Inflammatory macrophage (primary cell): ENCODE data around the gene PDE4D.
A peak's percentile ranks its signal among the peaks of the same experiment; 100 is the strongest.
"Not testable (repeated sequence)": the region's sequence is repeated elsewhere in the genome, so short reads cannot be mapped to it uniquely, and the experiment has no call there.

ENCODE experiments used
- DNase-seq, 2 donors: peaks; one replicate each; pipeline ENCODE4 v3.0.0-alpha.2; 2020 to 2022

PDE4D gene

GRCh38 chr5:59021837-59022514 lies 871.5 kb downstream of the PDE4D start:
- DNase-seq = no peak

GRCh38 chr5:59021286-59021673 lies 872.2 kb downstream of the PDE4D start:
- no peak for DNase-seq

- DNase-seq = no peak
Measured at GRCh38 chr5:59020611-59021285, 872.8 kb downstream of the PDE4D start.

GRCh38 chr5:59019078-59019477 lies 874.4 kb downstream of the PDE4D start:
- no peak for DNase-seq

- no peak for DNase-seq
Measured at GRCh38 chr5:59016925-59017324, 876.6 kb downstream of the PDE4D start.

- no peak for DNase-seq
Measured at GRCh38 chr5:59008816-59009473, 884.6 kb downstream of the PDE4D start.

- peak; percentile 29 to 71 for DNase-seq
Measured at GRCh38 chr5:59007460-59008063, 886.0 kb downstream of the PDE4D start.

GRCh38 chr5:59005934-59006701 lies 887.4 kb downstream of the PDE4D start:
- no peak for DNase-seq

GRCh38 chr5:59003641-59004040 lies 889.9 kb downstream of the PDE4D start:
- no peak for DNase-seq

GRCh38 chr5:59003124-59003523 lies 890.4 kb downstream of the PDE4D start:
- no peak for DNase-seq

GRCh38 chr5:59002162-59002825 lies 891.2 kb downstream of the PDE4D start:
- DNase-seq = no peak

- DNase-seq = no peak
Measured at GRCh38 chr5:59001716-59002115, 891.8 kb downstream of the PDE4D start.

GRCh38 chr5:59001154-59001553 lies 892.4 kb downstream of the PDE4D start:
- no peak for DNase-seq

- DNase-seq = no peak
Measured at GRCh38 chr5:59000211-59000610, 893.3 kb downstream of the PDE4D start.

- no peak for DNase-seq
Measured at GRCh38 chr5:58999804-59000203, 893.7 kb downstream of the PDE4D start.

- DNase-seq = no peak
Measured at GRCh38 chr5:58998544-58998943, 895.0 kb downstream of the PDE4D start.

- not testable (repeated sequence) for DNase-seq
Measured at GRCh38 chr5:58995779-58996178, 897.7 kb downstream of the PDE4D start.

GRCh38 chr5:58993461-58993860 lies 900.1 kb downstream of the PDE4D start:
- no peak for DNase-seq

GRCh38 chr5:58988938-58989337 lies 904.6 kb downstream of the PDE4D start:
- peak; percentile 14 to 35 for DNase-seq

- DNase-seq = no peak
Measured at GRCh38 chr5:58987193-58987592, 906.3 kb downstream of the PDE4D start.

- no peak for DNase-seq
Measured at GRCh38 chr5:58986281-58986680, 907.2 kb downstream of the PDE4D start.

GRCh38 chr5:58985759-58986158 lies 907.8 kb downstream of the PDE4D start:
- peak in 1 of 2 donors; percentile 1 for DNase-seq
